ENCODE results near the gene PGBD1.
A peak's percentile ranks its signal among the peaks of the same experiment; 100 is the strongest.

DNA sequence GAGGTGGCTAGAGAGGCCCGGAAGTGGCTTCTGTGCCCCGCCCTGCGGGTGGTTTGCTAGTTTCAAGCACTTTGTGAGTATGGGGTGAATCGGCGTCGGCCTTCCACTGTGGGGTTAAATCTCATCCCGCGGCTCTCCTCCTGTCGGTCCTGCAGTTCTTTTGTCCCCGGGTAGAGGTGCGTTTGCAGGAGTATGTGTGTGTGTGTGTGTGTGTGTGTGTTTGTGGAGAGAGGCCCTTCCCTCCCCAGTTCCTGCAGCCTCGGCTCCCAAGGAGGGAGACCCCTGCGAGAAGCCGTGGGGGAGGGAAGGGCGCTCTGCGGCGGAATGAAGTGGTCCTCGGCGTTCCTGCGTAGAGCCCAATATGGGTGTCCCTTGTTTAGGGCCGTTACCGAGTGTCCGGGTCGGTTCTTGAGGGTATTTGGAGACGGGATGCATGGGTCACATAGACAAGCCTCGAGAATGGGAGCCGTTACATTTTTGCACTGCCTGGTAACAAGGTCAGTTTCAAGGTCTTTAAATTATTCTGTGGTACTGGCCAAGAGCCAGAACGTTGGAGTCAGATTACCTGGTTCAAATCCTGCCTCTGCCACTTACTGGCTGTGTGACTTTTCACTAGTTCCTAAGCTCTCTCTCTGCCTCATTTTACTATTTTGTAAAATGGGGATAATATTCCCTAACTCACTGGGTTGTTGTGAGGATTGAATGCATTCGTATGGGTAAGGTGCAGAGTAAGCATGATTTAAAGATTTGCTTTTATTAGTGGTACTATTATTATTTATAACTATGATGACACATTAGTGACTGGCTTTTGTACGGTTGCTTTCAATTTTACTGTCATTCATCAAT lies 68.7 kb downstream of the PGBD1 start, which contains the start of gene ZKSCAN3:
- TF ChIP-seq, protein P1, sequence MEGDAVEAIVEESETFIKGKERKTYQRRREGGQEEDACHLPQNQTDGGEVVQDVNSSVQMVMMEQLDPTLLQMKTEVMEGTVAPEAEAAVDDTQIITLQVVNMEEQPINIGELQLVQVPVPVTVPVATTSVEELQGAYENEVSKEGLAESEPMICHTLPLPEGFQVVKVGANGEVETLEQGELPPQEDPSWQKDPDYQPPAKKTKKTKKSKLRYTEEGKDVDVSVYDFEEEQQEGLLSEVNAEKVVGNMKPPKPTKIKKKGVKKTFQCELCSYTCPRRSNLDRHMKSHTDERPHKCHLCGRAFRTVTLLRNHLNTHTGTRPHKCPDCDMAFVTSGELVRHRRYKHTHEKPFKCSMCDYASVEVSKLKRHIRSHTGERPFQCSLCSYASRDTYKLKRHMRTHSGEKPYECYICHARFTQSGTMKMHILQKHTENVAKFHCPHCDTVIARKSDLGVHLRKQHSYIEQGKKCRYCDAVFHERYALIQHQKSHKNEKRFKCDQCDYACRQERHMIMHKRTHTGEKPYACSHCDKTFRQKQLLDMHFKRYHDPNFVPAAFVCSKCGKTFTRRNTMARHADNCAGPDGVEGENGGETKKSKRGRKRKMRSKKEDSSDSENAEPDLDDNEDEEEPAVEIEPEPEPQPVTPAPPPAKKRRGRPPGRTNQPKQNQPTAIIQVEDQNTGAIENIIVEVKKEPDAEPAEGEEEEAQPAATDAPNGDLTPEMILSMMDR (IDR thresholded peaks at IDR 0.05), result no peak
- TF ChIP-seq POLR2A (IDR thresholded peaks at IDR 0.05), result peak in 1 of 2 donors; percentile 28
